Esophagus (tissue), 2 donors: ENCODE measurements around the gene TUBAL3. TPM values are rescaled to one million over a fixed set of nuclear protein-coding genes. Genes with fewer than 3 reads are reported as not detected.

Experiments used
- H3K27ac ChIP-seq, 2 donors: one replicate each; pipeline ENCODE4 v1.5.1; 2013; ENCODE audit warnings: low read depth in 2 of 2, mild to moderate bottlenecking in 2 of 2, inconsistent platforms in 1 of 2, low read length in 1 of 2, moderate library complexity in 1 of 2
- H3K27me3 ChIP-seq, 2 donors: one replicate each; pipeline ENCODE4 v1.6.1; 2013; ENCODE audit warnings: low read length in 2 of 2, control low read depth in 1 of 2, mild to moderate bottlenecking in 1 of 2; ENCODE audit not compliant: insufficient read depth in 2 of 2, control insufficient read depth in 1 of 2
- H3K36me3 ChIP-seq, 2 donors: one replicate each; pipeline ENCODE4 v1.6.1; 2013; ENCODE audit warnings: low read length in 1 of 2; ENCODE audit not compliant: control insufficient read depth in 2 of 2, insufficient read depth in 2 of 2
- H3K4me1 ChIP-seq, 2 donors: one replicate each; pipeline ENCODE4 v1.6.1; 2013; ENCODE audit warnings: low read length in 1 of 2; ENCODE audit not compliant: control insufficient read depth in 2 of 2, insufficient read depth in 2 of 2
- H3K4me3 ChIP-seq, 2 donors: one replicate each; pipeline ENCODE4 v1.5.1; 2013; ENCODE audit warnings: low read length in 2 of 2, mild to moderate bottlenecking in 2 of 2, low read depth in 1 of 2, moderate library complexity in 1 of 2
- H3K9me3 ChIP-seq, 2 donors: one replicate each; pipeline ENCODE4 v1.6.1; 2013; ENCODE audit warnings: mild to moderate bottlenecking in 2 of 2, low read depth in 1 of 2, low read length in 1 of 2, moderate library complexity in 1 of 2; ENCODE audit not compliant: control insufficient read depth in 2 of 2, insufficient read depth in 1 of 2
- WGBS, 2 donors: extraction: QIAGEN DNeasy Blood & Tissue Kit; methylation state at CpG; one replicate each; pipeline ENCODE4 v1.1.7; 2013; 5-methylcytosine and 5-hydroxymethylcytosine counted together
- polyA plus RNA-seq, 2 donors: library from polyadenylated mRNA; stranded (reverse); fragments of 200-250 nt; gene quantifications; one replicate each; pipeline ENCODE4 v1.2.3, GENCODE V29; 2013
- donor health status: healthy with polysubstance abuse.
- donor health status: Bipolar disorder and iron deficiency.

The TUBAL3 gene
- polyA plus RNA-seq: under 1 TPM; 0.05 to 0.20 TPM

DNA sequence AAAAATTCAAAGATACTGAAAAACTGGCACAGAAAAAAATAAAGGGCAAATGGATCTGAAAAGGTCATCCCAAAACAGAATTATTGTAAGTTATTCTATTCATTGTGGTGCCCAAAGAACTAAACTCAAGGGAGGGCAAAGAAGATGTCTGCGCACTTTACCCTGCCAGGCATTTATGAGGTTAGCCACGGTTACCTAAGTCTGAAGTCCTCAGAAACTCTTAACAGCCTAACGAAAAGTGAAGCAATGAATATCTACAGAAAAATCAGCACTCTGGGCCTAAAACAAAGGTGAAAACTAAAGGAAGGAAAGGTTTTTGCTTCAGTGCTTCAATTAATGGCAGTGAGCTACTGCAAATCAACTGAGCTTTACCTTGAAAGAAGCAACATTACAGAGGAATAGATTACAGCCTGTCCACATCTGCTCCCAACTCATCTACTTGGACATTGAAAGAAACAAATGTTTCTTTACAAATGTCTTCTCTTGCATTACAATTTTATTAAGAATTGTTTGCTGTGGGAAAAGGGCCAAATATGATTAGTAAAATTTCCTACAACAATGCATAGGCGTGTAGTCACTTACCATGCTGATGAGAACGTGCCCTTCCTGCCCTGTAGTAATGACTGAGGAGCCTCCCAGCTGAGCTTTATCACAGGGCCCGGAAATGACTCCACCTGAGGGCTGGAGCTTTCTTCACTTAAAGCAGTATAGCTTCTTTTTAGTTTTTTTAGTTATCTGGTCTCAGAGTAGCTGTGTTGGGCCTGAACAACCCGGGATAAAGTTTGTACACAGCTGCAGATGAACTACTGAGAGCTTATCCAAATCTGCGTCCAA, at the start of gene TUBAL3:
Gene TUBAL3 (minus strand): TSS at position 621 of the 834 bp plus-strand sequence. CDS start 36 bp downstream, at position 585.
- 57 to 65% methylated on average over 8 of the region's 8 CpGs for WGBS, 2 donors
- H3K4me3 ChIP-seq: no peak within 1 kb of the TSS
- H3K9me3 ChIP-seq: no peaks in the 10 kb centered on the region
- no peaks in the 10 kb centered on the region for H3K27me3 ChIP-seq
- H3K4me1 ChIP-seq: no peaks in the 10 kb centered on the region
- H3K36me3 ChIP-seq: no peaks in the 10 kb centered on the region
- no peak within 1 kb of the TSS for H3K27ac ChIP-seq

DNA sequence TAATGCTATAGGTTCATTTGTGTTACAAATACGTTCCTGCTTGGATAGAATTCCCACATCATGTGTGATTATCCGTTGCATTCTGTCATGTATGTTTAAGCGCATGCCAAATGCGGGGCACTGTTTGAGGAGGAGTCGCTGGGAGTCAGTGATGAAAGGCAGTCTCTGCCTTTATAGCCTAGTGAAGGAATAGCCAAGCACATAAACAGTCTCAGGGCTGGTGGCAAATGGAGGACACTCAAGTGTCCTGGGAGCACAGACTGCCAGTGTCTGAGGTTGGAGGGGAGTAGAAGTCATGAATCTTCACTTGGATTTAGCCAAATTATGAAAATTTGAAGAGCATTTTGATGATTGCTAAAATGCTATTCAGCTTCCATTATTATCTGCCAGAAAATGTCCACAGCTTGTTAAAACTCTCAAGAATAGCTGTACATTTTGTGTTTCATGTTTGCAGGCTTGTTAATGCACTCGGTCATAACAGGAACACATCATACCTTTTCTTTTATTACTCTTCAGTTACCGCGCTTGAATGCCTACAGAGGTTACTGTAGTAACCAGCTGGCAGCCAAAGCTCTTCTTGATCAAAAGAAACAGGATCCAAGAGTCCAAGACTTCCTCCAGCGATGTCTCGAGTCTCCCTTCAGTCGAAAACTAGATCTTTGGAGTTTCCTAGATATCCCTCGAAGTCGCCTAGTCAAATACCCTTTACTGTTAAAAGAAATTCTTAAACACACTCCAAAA, 49.3 kb upstream of the TUBAL3 start:
- 80 to 85% methylated on average over 13 of the region's 13 CpGs for WGBS, 2 donors
- Histone ChIP-seq H3K4me3 (no peak overlapping the region), H3K9me3 (no peaks in the 10 kb centered on the region), H3K4me1 (no peaks in the 10 kb centered on the region), H3K27me3 (no peaks in the 10 kb centered on the region), H3K27ac (no peak overlapping the region), H3K36me3 (peaks cover 8 to 14% of the 10 kb centered on the region in 2 donors)

DNA sequence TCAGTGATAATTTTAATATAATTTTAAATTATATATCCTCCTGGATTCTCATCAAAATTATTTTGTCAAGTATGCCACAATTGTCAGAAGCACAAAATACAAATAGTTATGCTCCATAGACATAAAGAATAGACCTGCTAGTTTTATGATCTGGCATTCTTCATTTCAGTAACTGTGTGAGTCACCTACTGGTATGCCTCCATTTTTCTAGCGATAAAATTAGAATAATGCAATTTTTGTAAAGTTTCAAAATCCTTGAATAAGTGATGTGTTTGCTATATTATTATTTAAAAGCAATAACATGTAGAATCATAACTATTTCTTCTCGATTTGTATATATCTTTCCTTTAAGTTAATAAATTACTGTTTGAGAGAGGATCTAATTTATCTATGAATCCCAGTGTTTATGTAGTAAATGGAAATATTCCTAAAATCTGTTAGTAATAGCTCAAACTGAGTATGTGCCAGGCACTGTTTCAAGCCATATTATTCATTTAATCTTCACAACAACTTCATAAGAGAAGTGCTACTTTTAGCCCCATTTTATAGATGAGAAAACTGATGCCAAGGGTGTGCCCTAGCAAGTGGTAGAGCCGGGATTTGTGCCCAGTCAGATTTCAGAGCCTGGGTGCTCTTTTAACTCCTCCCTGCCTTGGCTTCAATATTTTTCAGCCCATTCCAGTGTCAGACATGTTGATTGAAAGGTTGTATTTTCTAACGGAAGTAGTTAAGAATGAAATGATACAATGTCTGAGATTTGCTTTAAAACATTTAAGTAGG, 46.2 kb upstream of the TUBAL3 start:
- WGBS, 2 donors: 59 to 62% methylated on average over 4 of the region's 4 CpGs
- H3K27ac ChIP-seq: peak overlapping the region; percentile 22 to 23
- no peaks in the 10 kb centered on the region for H3K27me3 ChIP-seq
- H3K9me3 ChIP-seq: no peaks in the 10 kb centered on the region
- peak overlapping the region in 1 of 2 donors; percentile 26 for H3K4me3 ChIP-seq
- no peaks in the 10 kb centered on the region for H3K4me1 ChIP-seq
- peaks cover 4 to 7% of the 10 kb centered on the region in 2 donors for H3K36me3 ChIP-seq

DNA sequence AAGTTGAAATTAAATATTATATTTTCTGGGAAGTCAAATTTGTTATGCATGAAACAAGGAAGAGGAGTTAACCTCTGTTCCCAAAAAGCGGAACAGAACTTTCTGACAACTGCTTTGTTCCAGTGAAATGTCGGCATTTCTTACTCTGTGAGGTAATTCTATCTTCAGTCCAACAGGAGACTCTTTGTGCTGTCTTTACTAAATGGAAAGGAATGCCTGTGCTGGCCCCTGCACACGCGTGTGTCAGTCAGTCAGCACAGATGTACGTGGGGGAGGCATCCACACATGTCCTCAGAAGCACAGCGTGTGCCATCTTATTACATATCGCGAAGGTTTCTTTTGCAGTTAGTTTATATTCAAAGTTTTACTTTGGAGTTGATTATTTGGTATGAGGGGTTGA, 45.2 kb upstream of the TUBAL3 start:
- H3K4me3 ChIP-seq: peak overlapping the region; percentile 9 to 94
- 21 to 32% methylated on average over 8 of the region's 8 CpGs for WGBS, 2 donors
- H3K36me3 ChIP-seq: peaks cover 4 to 6% of the 10 kb centered on the region in 2 donors
- no peaks in the 10 kb centered on the region for H3K9me3 ChIP-seq
- no peaks in the 10 kb centered on the region for H3K4me1 ChIP-seq
- H3K27me3 ChIP-seq: no peaks in the 10 kb centered on the region
- peak overlapping the region; percentile 29 to 42 for H3K27ac ChIP-seq

DNA sequence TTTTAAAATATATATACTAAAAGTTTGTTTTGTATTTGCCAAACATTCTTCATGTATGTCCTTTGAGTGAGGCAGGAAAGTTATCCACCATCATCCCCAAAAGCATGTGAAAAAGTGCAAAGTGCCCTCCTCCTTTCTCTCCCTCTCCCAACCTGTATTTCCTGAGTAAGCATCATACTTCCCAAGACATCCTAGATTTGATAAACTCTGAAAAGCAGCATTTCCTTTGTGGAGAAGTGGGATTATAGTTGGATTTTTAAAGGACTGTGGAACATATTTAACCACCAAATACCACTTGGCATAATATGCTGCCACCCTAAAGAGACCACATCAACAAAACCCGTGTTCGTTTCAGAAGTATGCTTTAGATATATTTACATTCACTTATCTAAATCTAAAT, 44.6 kb upstream of the TUBAL3 start:
- peaks cover 4 to 5% of the 10 kb centered on the region in 2 donors for H3K36me3 ChIP-seq
- no peaks in the 10 kb centered on the region for H3K9me3 ChIP-seq
- H3K27me3 ChIP-seq: no peaks in the 10 kb centered on the region
- H3K4me3 ChIP-seq: peak overlapping the region in 1 of 2 donors; percentile 94
- no peaks in the 10 kb centered on the region for H3K4me1 ChIP-seq
- WGBS, 2 donors: 25 to 27% methylated on average over 2 of the region's 2 CpGs
- no peak overlapping the region for H3K27ac ChIP-seq

DNA sequence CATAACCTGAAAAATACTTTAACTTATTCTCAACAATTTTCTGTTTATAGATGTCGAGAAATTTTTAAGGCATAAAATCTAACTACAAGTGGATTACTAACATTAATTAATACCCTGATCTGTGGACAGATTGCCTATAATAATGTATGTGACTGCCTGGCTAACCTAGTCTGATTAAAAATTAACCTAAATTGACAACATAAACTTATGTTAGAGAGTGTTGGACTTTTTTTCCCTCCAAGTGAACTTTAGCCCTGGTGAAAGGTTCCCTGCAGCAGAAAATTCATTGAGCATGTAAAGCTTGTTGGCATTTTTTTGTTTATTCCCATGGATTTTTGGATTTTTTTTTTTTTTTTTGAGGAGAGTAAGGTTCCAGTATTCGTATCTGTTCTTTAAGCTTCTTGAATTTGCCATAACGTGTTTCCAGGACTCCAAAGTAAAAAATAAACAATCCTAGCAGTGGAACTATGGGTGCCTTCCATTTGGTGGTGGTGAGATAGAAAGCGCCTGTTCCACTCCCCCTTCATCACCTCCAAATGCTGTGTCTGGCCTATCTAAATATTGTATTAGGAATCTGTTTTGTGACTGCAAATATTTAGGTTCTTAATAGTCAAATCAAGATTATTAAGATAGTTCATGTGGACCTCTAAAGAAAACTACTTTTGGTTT, 43.8 kb upstream of the TUBAL3 start:
- Histone ChIP-seq H3K27ac (peak overlapping the region in 1 of 2 donors; percentile 71), H3K4me1 (no peaks in the 10 kb centered on the region), H3K27me3 (no peaks in the 10 kb centered on the region), H3K9me3 (no peaks in the 10 kb centered on the region), H3K36me3 (peaks cover 0 to 3% of the 10 kb centered on the region in 2 donors), H3K4me3 (peak overlapping the region in 1 of 2 donors; percentile 94)
- 28 to 33% methylated on average over 4 of the region's 4 CpGs for WGBS, 2 donors

DNA sequence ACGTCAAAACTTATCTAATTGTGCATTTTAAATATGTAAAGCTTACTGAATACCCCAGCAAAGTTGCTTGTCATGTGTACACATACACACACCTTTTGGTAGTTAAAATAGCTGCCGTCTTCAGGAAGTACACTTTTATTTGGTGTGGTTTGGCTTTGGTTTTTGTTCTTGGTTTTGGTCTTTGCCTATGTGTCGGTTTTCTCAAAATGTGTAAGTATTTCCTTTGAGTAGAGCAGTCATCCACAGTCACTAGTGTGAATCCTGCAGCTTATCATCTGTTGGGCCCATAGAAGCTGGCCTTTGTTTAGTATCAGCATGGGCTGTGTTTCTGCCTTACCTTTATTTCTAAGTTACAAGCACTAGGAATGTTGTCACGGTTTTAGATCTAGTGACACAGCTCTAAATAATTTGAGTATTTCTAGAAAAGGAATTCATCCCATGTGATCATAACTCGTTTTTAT, 43.0 kb upstream of the TUBAL3 start:
- Histone ChIP-seq H3K4me3 (peak overlapping the region; percentile 58 to 94), H3K27ac (peak overlapping the region; percentile 71 to 81)

DNA sequence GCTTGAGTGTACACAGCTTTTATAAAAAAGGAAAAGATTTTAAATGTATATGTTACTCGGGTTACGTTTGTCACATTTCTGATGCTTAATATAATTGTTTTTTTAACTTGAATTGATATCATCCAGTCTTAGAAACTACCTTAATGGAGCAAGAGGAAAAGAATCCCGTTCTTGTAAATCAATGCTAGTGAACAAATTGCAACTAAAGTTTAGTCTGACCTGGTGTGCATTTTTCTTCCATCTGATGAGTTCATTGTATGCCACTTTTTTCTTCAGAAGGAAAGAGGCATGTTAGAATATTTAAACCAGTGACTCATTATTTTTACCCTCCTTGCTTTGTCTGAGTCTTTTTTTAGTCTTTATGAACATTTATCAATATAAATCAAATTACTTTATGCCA, 42.4 kb upstream of the TUBAL3 start:
- Histone ChIP-seq H3K36me3 (no peaks in the 10 kb centered on the region), H3K27ac (no peak overlapping the region), H3K4me3 (peak overlapping the region in 1 of 2 donors; percentile 94), H3K4me1 (no peaks in the 10 kb centered on the region), H3K9me3 (no peaks in the 10 kb centered on the region), H3K27me3 (no peaks in the 10 kb centered on the region)
- WGBS, 2 donors: 13 to 17% methylated on average over 3 of the region's 3 CpGs

More for the DNA sequence above, 43.0 kb upstream of the TUBAL3 start:
- Histone ChIP-seq H3K4me1 (no peaks in the 10 kb centered on the region), H3K9me3 (no peaks in the 10 kb centered on the region), H3K27me3 (no peaks in the 10 kb centered on the region), H3K36me3 (peaks cover 0 to 3% of the 10 kb centered on the region in 2 donors)
- WGBS, 2 donors: 7 to 13% methylated on average over 5 of the region's 5 CpGs
